Germinal center (tissue), 1 donor: Measurements from ENCODE around the gene ATL2.
"Not testable (repeated sequence)": the region's sequence is repeated elsewhere in the genome, so short reads cannot be mapped to it uniquely, and the experiment has no call there.

ENCODE experiments used
- DNase-seq: peaks from one replicate; pipeline ENCODE4 v3.0.0; 2012; ENCODE audit warnings: mixed read lengths, low spot score

ATL2 gene

DNA sequence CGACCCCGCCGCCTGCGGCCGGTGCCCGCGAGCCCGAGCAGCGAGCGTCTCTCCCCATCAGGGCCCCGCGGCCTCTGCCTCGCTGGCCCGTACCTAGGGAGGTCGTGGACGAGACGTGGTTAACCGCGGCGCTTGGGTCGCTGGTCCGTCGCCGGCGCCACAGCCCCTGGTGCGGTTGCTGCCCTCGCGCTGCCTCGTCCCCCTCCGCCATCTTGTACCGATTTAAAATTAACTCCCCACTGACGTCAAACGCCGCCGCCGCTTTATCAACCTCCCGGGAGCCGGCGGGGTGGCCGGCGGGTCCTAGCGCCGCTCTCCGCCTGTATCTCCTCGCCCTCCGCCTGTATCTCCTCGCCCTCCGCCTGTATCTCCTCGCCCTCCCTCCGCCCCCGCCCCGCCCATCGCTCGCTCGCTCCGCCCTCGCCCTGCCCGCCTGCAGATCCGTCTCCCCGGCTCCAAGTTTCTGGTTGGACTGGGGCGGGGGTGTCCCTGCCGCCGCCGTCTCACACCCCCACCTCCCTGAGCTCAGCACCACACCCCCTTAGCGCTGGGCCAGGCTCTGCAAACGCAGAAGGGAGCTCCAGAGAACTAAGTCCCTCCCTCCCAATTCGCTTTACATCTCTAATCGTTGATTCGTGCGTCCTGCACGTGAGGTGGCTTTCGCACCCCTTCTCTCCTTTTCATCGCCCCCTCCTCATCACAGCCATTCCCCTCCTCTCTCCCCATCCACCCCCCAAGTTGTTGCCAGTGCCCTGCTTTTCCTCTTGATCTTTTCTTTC, at the start of gene ATL2:
ATL2 (minus strand) TSS at position 224 of the 779 bp plus-strand sequence; CDS start at position 211, 13 bp downstream.
- peak; percentile 90 for DNase-seq

DNA sequence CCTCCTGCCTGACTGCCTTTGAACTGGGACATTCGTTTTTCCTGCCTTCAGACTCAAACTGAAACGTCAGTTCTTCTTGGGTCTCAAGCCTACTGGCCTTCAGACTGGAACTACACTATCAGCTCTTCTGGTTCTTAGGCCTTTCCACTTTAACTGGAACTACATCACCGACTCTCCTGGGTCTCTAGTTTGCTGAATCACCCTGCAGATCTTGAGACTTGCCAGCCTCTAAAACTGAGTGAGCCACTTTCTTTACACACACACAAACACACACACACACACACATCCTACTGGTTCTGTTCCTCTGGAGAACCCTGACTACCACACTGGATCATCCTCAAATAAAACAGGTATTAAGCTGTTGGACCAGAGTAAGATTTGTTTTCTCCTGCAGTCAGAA, 46.7 kb upstream of the ATL2 start:
- DNase-seq, result no peak

DNA sequence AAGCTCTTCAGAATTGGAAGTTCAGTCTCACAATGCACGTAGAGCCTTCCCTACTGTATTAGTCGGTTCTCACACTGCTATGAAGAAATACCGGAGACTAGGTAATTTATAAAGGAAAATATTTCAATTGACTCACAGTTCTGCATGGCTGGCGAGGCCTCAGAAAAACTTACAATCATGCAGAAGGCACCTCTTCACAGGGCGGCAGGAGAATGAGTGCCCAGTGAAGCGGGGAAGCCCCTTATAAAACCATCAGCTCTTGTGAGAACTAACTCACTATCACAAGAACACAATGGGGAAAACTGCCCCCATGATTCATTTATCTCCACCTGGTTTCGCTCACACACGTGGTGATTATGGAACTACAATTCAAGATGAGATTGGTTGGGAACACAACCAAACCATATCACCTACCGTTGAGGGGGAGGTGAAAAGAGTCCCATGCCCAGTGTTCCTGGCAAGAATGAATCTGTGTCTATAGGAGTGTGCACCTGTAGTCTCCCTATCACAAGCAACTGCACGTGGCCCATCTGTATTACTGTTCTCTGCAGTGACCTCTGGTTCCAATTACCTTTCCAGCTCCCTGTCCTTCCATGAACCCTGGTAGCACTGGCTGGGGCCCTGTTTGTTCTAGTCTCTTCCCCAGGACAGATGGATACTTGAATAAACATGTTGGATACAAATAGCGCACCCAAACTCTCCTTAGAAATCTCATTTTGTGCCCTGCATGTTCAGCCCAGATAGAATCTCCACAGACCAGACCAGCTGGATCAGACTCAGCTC, 44.4 kb upstream of the ATL2 start:
- no peak for DNase-seq

DNA sequence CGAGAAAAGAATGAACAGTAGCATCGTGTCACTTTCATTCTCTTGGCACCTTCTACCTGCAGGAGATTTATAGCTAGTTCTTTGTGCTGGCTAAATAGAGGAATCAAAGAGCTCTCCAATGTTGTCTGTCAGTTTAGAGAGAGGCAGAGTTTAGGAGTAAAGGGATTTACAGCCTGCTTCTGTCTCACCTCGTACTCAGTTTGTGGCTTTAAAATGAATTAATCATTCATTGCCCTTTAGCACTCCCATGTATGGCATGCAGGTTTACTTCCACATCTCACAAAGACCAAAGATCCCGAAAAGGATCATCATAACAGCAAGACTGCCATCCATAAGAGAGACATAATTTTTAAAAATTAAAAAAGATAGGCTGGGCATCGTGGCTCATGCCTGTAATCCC, 42.4 kb upstream of the ATL2 start:
- DNase-seq, result no peak

DNA sequence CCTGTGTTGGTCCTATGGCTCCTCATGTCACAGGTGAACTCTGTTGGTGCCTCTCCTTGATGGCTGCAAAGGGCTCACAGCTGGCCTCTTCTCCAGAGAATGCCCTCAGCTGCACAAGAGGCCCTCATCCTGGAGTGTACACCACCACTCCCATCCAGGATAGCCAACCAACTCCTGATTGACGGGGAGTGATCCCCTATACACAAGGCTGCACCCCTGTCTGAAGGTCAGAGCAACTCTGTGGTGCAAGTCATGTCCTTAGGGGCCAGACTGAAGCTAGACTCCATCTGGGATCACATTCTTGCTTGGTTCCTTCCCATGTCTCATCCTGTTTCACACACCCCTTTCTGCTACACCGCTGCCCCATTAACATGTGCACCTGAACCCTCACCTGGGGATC, 41.7 kb upstream of the ATL2 start:
- DNase-seq, result no peak

DNA sequence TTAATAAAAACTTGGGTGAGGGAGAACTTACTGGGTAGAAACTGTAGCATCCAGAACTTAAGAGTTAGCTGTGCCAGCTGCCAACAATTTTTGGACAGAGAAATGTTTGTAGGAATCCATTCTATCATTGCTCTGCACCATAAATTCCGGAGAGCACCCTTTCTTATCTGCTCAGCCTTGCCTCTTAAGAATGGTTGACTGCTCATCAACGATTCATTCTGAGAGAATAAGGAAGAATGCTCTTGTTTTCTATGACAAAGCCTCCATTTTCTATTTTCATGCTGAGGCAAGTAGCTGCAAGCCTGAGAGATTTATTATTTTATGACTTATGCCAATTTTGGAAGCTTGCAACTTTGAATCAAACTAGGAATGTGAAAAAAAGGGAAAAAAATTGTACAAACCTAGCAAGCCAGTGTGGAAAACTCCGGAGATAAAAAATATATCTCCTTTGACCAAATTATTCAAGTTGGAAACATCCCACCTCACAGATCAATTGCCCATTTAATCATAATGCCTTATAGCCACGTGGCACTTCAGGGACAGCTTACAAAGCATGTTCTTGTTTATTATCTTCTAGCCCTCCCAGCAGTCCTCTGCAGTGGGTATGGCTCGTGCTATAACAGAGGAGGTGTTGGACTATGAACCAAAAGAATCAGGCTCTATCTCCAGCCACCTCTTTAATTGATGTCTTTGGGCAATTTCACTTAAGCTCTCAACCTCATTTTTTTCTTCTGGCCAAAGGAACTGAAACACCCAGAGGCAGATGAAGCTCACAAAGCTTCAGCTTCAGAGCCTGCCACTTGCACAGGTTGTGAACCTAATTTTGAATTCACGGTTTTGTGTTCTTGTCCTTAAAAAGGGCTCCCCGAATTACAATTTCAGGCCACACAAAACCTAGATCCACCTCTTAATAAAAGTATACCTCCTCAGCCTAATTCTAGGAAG, 40.9 kb upstream of the ATL2 start:
- no peak for DNase-seq

DNA sequence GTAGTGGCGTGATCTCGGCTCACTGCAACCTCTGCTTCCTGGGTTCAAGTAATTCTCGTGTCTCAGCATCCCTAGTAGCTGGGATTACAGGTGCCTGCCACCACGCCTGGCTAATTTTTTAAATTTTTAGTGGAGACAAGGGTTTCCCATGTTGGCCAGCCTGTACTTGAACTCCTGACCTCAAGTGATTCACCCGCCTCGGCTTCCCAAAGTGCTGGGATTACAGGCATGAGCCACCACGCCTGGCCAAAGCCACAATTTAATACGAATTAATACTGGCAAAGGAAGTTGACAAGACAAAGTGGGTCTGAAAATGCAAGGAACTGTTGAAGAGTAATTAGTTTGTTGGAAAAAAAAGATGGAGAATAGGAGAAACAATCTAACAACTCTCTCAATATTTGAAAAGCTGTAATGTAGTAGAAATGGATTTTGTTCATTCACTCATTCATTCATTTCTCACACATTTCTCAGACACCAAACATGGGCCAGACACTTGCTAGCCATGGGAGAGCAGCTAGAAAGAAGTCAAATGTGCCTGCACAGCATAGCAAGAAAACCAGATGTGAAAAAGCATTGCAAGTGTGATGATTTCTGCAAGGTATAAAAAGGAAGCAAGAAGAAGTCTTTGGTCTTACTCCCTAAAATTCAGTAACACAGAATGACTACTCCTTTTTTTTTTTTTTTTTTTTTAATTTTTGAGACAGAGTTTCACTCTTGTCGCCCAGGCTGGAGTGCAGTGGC, 39.4 kb upstream of the ATL2 start:
- no peak for DNase-seq

DNA sequence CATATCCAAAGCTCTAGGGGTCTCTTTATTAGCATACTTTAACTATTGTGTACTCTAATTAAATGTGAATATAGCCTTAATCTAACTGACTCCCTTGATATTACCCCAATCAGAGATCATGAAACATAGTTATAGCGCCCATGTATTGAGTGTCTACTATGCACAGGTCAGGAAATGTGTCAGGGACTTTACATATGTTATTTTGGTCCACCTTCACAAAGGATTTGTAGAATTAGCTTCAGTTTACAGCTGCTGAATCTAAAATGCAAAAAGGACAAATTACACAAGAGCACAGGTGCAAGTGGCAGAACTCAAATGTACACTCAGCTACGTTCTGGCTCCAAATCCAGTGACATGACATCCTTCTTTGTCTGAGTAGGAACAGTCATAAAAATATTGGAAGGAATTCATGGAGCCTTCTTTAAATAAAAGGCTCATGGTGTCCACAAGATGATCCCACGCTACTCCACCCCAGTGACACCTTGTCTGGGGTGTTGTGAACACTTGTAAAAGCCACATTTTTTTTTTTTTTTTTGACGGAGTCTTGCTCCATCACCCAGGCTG, 38.7 kb upstream of the ATL2 start:
- DNase-seq, result no peak

DNA sequence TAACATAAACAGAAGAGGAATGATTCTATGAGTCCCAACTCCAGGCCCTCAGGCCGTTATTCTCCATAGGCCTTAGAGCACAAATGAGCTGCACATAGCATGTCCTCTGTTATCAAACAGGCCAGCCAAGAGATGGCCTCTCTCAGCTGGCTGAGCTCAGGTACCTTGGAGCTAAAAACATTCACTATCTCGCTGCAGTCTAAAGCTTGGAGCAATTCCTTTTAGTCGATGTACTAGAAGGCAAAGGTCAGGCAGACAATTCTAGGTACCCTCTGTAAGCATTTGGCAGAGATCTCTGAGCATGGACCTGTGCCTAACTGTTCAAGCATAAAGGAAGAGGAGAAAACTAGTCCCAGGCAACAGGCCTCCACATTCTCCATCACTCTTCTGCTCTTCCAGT, 38.0 kb upstream of the ATL2 start:
- no peak for DNase-seq

DNA sequence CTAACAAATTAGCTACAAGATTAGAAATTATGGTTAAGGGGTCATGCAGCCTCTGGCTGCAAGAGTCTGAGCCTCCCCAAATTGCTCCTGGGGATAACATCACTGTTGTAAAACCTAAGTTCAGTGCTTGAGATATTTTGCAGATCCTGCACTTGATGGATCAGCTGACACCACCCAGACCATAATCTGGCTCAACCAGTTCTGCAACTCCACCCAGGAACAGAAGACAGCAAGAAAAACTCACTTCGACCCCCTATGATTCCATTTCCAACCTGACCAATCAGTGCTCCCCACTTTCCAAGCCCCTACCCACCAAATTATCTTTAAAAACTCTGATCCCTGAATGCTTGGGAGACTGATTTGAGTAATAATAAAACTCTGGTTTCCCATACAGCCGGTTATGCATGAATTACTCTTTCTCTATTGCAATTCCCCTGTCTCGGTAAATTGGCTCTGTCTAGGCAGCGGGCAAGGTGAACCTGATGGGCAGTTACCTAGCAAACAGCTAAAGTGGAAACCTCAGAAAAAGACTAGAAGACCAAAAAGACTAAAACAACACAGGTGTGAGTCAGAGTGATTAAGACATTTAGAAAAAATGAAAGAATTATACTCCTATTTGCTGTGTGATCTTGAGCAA, 35.3 kb upstream of the ATL2 start:
- not testable (repeated sequence) for DNase-seq

DNA sequence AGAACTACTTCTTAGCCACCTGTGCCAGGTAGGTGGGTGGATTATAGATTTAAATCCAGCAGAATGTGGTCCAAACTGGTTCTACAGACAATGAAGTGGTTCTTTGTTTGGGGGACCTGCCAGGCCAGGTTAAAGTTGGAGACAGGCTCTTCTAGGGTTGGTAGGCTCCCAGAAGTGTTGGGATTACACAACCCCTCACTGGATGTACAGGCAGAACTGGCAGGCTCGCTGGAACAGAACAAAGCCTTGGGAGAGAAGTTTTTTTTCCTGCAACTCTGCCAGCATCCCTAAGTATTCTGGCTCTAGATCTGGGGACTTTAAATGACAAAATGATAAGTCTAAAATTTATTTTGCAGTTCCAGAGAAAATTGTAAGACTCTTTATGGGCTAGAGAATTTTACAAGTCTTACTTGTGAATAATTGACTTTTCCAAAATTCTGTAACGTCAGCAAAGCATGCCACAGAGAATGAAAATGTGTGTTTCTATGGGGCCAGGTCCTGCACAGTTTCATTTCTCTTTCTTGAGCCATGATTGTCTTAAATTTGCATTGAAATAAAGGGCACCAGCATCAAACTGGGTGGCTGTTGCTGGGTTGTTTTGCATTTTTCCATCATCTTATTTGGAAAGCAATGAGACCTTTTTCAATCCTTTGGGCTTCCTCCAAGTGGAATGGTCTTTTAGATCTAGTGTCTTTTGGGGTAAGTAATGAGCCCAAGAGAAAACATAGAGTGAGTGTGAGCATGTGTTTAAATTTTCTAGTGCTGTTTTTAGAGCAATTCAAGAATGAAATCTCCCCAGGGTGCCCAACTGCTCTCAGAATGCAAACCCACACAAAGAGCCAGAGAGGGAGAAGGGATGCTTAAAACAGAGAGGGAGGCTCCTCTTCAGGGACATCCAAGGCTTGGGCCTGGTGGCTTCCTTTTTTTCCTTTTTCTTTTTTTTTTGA, 32.4 kb upstream of the ATL2 start:
- DNase-seq, result peak; percentile 74

DNA sequence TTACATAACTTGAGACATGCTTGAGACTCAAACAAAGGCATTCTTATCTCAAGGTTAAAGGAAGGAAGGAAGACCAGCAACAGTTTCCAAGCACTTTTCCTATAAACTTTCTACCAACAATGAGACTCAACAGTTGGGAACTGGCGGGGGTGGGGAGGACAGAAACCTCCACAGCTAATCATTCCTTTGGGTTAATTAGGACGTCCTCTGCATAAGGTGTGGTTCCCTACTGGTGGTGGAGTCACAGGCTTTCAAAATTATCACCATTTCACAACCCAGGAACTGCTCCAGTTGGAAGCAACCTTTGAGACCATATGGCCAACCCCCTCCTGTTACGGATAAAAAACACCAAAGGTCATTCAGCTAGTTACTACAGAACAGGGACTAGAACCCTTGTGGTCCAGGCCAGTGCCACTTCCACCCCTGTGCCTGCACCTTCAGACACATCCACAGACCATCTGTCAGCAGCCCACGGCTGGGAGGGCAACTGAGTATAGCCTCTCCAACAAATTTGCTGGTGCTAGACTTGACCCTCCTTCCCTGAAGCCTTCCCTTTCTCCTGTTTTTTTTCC, 30.1 kb upstream of the ATL2 start:
- DNase-seq, result no peak

DNA sequence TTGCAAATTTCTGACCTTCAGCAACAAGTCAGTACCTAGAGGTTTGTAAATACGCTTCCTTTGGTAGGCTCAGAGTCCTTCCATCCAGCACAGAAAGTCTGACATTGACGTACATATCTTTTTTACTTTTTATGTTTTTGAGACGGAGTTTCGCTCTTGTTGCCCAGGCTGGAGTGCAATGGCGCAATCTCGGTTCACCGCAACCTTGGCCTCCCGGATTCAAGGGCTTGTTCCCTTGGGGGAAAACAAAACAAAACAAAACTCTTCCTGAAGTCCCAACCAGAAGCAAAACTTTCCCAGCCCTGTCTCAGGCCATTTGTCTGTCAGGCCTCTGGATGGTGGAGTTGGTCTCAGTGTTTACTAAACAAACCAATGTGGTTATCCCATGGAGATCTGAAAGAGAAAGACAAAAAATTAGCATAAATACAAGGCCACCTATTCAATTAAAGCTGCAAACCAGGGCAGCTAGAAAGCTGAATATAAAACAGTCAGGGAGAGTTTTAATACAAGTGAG, 29.6 kb upstream of the ATL2 start:
- DNase-seq, result no peak

DNA sequence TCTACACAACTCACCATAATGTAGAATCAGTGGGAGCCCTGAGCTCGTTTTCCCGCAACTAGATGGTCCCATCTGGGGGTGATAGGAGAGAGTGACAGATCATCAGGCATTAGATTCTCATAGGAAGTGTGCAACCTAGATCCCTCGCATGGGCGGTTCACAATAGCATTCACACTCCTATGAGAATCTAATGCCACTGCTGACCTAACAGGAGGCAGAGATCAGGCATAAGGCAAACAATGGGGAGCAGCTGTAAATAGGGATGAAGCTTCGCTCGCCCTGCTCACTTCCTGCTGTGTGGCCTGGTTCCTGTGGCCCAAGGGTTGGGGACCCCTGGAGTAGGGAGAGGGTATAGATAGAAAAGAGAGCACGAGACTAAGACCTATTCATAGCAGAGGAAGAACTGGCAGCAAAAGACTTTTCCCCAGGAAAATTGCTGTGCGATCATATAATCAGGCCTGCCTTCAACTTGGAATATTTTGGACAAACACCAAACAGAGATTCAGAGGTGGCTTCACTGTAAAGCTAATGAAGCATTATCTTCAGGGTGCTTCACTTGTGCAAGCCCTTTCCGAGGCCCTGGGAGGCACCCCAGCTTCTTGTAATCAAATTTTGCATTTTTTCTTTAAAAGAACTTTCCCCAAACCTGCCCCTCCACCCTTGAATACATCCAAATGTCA, 29.0 kb upstream of the ATL2 start:
- DNase-seq, result no peak

DNA sequence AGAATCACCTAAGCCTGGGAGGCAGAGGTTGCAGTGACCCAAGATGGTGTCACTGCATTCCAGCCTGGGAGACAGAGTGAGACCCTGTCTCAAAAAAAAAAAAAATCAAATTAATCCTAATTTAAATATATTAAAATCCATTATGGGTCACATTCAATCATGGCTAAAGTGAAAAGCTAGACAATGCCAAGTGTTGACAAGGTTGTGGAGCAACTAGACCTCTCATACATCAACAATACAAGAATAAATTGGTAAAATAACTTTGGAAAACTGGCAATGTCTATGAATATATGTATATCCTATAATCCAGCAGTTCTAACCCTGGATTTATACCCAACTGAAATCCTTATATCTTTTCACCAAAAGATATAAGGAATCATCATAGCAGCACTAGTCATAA, 23.4 kb upstream of the ATL2 start:
- DNase-seq, result no peak

DNA sequence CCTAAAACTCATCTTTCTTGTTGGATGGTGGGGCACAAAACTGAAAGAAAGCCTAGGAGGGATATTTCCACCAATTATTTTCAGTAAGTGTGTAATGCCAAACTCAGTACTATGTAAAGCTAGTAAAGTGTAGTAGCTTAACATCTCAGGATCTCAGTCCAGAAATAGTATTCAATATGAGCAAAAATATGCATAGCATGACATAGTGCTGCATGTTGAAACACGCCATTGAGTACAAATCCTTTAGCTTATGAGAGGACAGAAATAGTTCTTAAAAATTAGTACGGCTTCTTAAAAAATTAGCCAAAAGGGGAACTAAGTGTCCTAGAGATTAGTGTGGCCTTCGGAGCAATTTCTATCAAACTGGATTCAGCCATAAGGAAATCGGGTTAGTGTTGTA, 21.7 kb upstream of the ATL2 start:
- no peak for DNase-seq

DNA sequence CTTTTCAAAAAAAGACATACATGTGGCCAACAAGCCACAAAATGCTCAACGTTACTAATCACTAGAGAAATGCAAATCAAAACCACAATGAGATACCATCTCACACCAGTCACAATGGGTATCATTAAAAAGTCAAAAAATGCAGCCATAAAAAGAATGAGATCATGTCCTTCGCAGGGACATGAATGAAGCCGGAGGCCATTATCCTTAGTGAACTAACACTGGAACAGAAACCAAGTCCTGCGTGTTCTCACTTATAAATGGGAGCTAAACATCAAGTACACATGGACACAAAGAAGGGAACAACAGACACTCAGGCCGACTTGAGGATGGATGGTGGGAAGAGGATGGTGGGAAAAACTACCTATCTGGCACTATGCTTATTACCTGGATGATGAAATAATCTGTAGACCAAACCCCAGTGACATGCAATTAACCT, 17.8 kb upstream of the ATL2 start:
- no peak for DNase-seq

DNA sequence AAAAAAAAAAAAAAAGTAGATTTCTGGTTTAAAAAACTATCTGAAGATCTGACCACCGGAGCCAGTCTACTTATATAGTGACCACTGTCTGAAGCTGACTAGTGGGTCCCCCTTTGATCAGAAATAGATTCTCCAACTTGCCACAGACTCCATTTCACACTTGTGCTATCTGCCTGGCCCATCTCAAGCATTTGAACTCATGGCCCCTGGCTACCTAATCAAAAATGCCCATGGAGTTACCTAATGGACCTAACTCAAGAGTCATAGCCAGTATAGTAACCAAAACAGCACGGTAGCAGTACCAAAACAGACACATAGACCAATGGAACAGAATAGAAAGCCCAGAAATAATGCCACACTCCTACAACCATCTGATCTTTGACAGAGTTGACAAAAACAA, 17.0 kb upstream of the ATL2 start:
- no peak for DNase-seq
